ENCODE results near the gene EEF1AKMT3.

- TF ChIP-seq CTCF (conservative IDR thresholded peaks at IDR 0.05; ENCODE audit: low read length) (no peak), EZH2phosphoT487 (IDR thresholded peaks at IDR 0.05; ENCODE audit: borderline replicate concordance) (no peak)
Observed at GRCh38 chr12:57744777-57745484, 27.5 kb upstream of the EEF1AKMT3 start, which contains the start of gene TSPAN31.

All from Loucy (cell line).